Hippocampal formation (tissue), 2 donors: Measurements from ENCODE around the gene SOWAHC.
"Not testable (repeated sequence)": the region's sequence is repeated elsewhere in the genome, so short reads cannot be mapped to it uniquely, and the experiment has no call there.

Source experiments
- DNase-seq, 2 donors: peaks; one replicate each; lab custom pipeline; 2025; lab: John Stamatoyannopoulos, UW

Gene SOWAHC

GRCh38 chr2:109615637-109616144 lies 1.5 kb downstream of the SOWAHC start:
- no peak for DNase-seq

DNA sequence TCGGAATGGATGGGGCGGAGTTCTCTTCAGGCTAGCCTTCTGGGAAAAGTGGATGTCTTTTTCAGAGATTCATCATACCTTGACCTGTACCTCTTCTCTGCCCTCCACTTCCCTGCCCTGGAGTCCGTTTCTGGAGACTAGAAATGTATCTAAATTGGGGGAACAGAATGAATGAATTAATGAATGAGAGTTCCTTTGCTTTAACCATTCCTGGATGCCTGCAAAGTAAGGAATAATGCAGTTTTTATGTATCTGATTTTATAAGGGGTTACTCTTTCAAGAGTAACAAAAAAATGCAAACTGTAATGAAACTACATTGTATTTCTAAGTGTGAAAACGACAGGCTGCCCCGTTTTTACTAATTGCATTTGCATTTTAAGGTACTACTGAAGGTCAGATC lies 2.0 kb downstream of the SOWAHC start:
- no peak for DNase-seq

DNA sequence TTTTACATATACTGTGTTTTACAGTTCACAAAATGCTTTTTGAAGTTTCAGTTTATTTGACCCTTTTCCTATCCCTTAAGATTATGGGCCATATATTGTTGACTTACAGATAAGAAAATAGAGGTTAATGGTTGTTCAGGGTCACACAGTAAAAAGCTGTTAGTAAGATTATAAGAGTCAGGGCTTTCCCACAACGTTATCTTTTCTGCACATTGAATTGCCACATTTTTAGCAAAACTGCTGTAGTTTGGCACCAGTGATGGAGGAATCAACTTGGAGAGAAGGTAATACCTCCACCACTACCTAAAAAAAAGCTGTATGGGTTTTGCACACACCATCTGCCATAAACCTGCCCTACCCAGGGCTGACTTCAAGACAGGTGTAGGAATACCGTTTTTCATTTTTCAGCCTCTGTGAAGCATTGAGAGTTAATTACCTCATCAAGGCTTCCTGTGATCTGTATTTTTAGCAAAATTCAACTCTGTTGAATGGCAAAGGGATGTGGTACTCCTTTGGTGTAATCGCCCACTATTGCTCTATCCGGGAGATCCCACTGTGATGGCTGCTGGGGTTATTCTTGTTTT lies 5.0 kb downstream of the SOWAHC start:
- no peak for DNase-seq

DNA sequence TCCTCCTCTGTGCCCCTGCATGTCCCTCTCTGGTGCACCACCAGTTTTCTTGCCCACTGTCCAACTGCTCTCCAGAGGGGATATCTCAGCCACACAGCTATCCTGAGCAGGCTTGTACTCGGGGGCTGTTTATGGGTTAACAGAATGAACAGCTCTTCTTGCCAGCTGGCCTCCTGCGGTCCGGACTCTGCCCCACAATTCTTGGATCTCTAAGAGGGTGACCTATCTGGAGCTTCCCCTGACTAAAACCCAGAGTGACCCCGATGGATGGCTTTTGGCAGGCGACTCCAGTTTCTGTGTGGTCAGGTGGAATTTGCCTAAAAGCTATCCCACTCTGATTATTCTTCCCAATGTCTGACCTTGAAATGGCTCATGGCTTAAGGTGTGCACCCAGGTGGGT lies 9.1 kb downstream of the SOWAHC start:
- no peak for DNase-seq

DNA sequence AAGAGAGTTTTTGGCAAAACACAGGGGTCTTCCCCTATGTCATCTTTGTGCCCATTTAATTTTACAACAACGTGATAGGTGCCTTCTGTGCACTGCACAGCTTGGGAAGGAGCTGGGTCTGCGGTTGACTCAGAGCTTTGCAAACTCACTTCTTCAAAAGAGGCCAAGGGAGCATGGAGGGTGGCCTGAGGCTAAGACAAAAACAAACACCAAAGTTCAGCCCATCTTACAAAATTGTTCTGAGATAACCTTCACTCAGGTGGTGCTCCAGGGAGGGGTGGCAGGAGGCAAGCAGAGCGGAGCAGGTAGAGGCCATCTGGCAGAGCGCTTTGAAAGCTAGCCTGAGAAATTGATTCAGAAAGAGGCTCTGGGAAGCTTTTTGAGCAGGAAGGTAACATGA lies 9.8 kb downstream of the SOWAHC start:
- DNase-seq: no peak

DNA sequence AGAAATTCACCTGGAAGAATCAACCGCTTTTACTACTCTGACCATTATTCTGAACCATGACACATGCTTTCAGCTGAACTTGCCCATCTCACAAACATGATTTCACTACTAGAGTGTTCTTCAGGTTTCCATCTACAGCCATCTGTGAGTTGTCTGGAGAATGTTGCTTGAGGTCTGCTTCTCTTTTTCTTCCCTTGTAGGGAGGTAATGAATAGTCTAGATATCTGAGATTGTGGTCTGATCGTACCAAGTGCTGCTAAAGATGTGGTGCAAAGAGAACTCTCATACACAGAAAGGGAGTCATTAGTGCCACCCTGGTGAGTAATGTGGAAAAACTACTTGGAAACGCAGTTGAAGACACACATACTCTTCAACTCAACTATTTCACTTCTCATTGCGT lies 10.2 kb downstream of the SOWAHC start:
- DNase-seq: no peak

GRCh38 chr2:109628321-109628720 lies 14.2 kb downstream of the SOWAHC start:
- not testable (repeated sequence) for DNase-seq

DNA sequence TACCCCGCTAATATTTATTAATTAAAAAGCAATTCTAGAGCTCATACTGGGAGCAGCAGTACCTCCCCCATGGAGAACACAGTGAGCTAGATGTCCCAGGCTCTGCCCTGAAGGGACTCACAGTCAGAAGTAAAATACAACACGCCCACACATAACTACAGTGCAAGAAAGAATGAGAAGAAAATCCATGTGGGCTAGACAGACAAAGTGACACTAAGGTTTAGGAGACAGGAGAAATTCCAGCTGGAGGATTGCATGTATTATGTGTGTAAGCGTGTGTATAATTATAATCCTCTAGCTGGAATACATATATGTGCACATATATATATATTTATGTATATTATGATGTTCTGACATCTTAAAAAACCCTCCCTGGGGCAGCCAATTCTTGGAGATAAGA lies 15.7 kb downstream of the SOWAHC start:
- DNase-seq: no peak

GRCh38 chr2:109630441-109631430 lies 16.6 kb downstream of the SOWAHC start:
- no peak for DNase-seq

GRCh38 chr2:109631741-109632140 lies 17.6 kb downstream of the SOWAHC start:
- DNase-seq: no peak

- no peak for DNase-seq
Observed at GRCh38 chr2:109632158-109632789, 18.1 kb downstream of the SOWAHC start.

GRCh38 chr2:109633284-109633961 lies 19.3 kb downstream of the SOWAHC start:
- no peak for DNase-seq

DNA sequence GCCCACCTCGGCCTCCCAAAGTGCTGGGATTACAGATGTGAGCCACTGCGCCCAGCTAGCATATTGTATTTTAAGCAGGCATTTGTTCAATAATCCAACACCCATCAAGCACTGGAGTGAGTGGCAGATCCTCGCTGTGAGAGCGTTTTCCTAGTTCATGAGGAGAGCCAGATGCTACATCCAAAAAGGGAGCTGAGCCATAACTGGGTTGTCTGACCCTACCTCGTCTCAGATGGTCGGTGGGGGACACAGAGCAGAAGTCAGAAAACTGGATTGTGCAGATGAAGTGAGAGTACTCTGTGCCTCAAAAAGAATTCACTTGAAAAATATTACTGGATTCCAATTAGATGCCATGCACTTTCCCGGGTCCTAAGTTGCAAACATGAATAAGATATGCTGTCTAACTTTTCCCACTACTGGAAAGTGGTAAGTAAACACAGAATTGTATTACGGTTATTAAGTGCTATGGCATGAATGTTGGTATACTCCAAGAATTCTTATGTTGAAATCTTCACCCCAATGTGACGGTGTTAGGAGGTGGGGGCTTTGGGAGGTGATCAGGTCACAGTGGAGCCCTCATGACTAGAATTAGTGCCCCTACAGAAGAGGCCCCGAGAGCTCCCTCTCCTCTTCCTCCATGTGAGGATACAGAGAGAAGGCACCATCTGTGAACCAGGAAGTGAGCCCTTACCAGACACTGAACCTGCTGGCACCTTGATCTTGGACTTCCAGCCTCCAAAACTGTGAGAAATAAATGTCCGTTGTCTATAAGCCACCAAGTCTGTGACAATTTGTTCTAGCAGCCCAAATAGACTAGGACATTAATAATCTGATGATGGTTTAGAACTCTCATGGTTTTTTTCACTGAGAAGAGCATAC lies 21.5 kb downstream of the SOWAHC start:
- DNase-seq: no peak

GRCh38 chr2:109636317-109636716 lies 22.2 kb downstream of the SOWAHC start:
- DNase-seq: no peak

- DNase-seq: no peak
Observed at GRCh38 chr2:109637749-109638570, 23.8 kb downstream of the SOWAHC start.

GRCh38 chr2:109638795-109639194 lies 24.6 kb downstream of the SOWAHC start:
- no peak for DNase-seq

DNA sequence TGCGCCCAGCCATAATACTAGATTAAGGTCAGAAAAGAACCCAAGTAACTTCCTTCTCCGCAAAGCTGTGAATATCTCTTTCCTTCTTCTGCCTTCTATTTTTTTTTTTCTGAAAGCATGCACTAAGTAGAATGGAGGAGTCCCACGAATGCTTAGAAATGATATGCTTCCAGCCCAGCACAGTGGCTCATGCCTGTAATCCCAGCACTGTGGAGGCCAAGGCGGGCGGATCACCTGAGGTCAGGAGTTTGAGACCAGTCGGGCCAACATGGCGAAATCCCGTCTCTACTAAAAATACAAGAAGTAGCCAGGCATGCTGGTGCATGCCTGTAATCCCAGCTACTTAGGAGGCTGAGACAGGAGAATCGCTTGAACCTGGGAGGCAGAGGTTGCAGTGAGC lies 25.8 kb downstream of the SOWAHC start:
- DNase-seq: not testable (repeated sequence)

DNA sequence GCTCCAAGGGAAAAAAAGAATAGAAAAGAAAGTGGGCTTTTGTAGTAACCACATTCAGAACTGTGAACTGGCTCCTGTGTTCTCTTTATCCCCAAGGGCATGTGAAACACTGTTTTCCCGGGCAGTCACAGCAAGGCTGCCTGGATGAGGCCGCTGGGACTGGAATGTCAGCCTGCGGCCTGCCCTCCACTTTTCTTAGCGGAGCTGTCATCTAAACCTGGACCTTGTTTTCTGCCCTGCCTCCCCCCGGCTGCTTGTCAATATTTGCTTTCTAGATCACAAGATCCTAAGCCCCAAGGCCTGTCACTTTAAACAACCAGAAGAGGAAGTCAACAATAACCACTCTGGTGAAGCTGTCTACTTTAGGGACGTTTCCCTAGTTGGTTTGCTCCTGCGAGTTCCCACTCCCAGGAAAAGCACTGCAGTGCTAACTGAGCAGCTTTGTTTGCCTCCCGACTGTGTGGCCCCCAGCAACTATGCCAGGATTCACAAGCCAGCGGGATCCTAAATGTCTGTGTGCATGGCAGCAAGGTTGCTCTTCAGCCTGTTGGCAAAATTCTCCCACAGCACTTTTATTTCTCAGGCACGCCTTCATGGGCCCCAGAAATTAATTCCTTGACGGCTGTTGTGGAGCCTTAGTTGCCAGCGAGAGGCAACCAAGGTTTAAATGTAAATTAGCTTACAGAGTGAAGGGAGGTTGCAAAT lies 30.6 kb downstream of the SOWAHC start:
- DNase-seq: peak in 1 of 2 donors; percentile 15

- no peak for DNase-seq
Observed at GRCh38 chr2:109645412-109646184, 31.4 kb downstream of the SOWAHC start.
